HEK293 (cell line): ENCODE measurements around the gene PDYN.

Experiments
- CTCF ChIA-PET: fragments of 350-600 bp; formaldehyde crosslinking; extraction: SDS; loops from one replicate; lab custom pipeline; 2021; ENCODE audit warnings: antibody characterized with exemption; lab: Yijun Ruan, JAX
- POLR2A ChIA-PET: fragments of 300-600 bp; formaldehyde crosslinking; extraction: SDS; loops from one replicate; lab custom pipeline; 2020; ENCODE audit warnings: antibody characterized with exemption, inconsistent platforms; lab: Yijun Ruan, JAX
- H3K27ac ChIP-seq: fragments of 200-500 bp; sonication (Bioruptor generic); 2 replicates; pipeline ENCODE4 v1.5.1; 2014; ENCODE audit warnings: low read depth, low read length, control low read depth, inconsistent platforms; ENCODE audit errors: extremely low read depth
- H3K36me3 ChIP-seq, 2 experiments: fragments of 200-500 bp in 1 of 2; sonication (Bioruptor generic) in 1 of 2; 1 replicate in 1 of 2; 2 replicates in 1 of 2; pipeline ENCODE4 v1.5.1; 2014 to 2017; ENCODE audit warnings: inconsistent platforms in 2 of 2, low read length in 2 of 2; ENCODE audit not compliant: control insufficient read depth in 2 of 2, insufficient read depth in 1 of 2
- H3K4me1 ChIP-seq: fragments of 200-500 bp; sonication (Bioruptor generic); 2 replicates; pipeline ENCODE4 v1.5.1; 2014; ENCODE audit warnings: mild to moderate bottlenecking, low read length, inconsistent platforms; ENCODE audit not compliant: control insufficient read depth, insufficient read depth
- H3K4me3 ChIP-seq: 2 replicates; pipeline ENCODE4 v1.5.1; 2011; ENCODE audit warnings: low read depth, mild to moderate bottlenecking, control low read depth, low read length, moderate library complexity
- H3K9me3 ChIP-seq: fragments of 200-500 bp; sonication (Bioruptor generic); 2 replicates; pipeline ENCODE4 v1.5.1; 2014; ENCODE audit warnings: low read depth, low read length, inconsistent platforms; ENCODE audit not compliant: control insufficient read depth, insufficient read depth
- KLF10 ChIP-seq: fragments of 450-650 bp; IDR thresholded peaks from 2 replicates; pipeline ENCODE4 v1.5.1; 2018; ENCODE audit warnings: missing biosample characterization, mild to moderate bottlenecking, missing genetic modification characterization
- PRDM1 ChIP-seq: fragments of 450-650 bp; formaldehyde crosslinking; IDR thresholded peaks from 2 replicates; pipeline ENCODE4; 2016; ENCODE audit warnings: missing biosample characterization, missing genetic modification characterization
- PRDM2 ChIP-seq: fragments of 450-650 bp; formaldehyde crosslinking; IDR thresholded peaks from 2 replicates; pipeline ENCODE4 v1.5.1; 2016; ENCODE audit warnings: missing biosample characterization, missing genetic modification characterization, borderline replicate concordance
- SETDB1 ChIP-seq: IDR thresholded peaks from one replicate; pipeline ENCODE4 v1.6.1; 2017; ENCODE audit warnings: mild to moderate bottlenecking, low read length, moderate library complexity, mixed read lengths; ENCODE audit not compliant: insufficient read length
- TSHZ1 ChIP-seq: fragments of 450-650 bp; formaldehyde crosslinking; IDR thresholded peaks from 2 replicates; pipeline ENCODE4 v1.5.1; 2016; ENCODE audit warnings: missing biosample characterization, missing genetic modification characterization, borderline replicate concordance
- ZNF184 ChIP-seq: fragments of 450-650 bp; IDR thresholded peaks from 2 replicates; pipeline ENCODE4 v1.5.1; 2018; ENCODE audit warnings: missing biosample characterization, mild to moderate bottlenecking, missing genetic modification characterization
- ZNF19 ChIP-seq: fragments of 450-650 bp; formaldehyde crosslinking; IDR thresholded peaks from 2 replicates; pipeline ENCODE4; 2016; ENCODE audit warnings: missing biosample characterization, missing genetic modification characterization, low read depth
- ZNF302 ChIP-seq: fragments of 450-650 bp; formaldehyde crosslinking; IDR thresholded peaks from 2 replicates; pipeline ENCODE4 v1.5.1; 2016; ENCODE audit warnings: missing biosample characterization, missing genetic modification characterization, low read depth
- ZNF394 ChIP-seq: fragments of 450-650 bp; formaldehyde crosslinking; IDR thresholded peaks from 2 replicates; pipeline ENCODE4 v1.5.1; 2016; ENCODE audit warnings: missing biosample characterization, missing genetic modification characterization, mild to moderate bottlenecking, moderate library complexity, borderline replicate concordance
- ZNF501 ChIP-seq: fragments of 450-650 bp; formaldehyde crosslinking; IDR thresholded peaks from 2 replicates; pipeline ENCODE4 v1.5.1; 2016; ENCODE audit warnings: missing biosample characterization, missing genetic modification characterization
- ZNF776 ChIP-seq: fragments of 450-650 bp; formaldehyde crosslinking; IDR thresholded peaks from 2 replicates; pipeline ENCODE4 v1.5.0; 2017; ENCODE audit warnings: missing biosample characterization, missing genetic modification characterization, borderline replicate concordance
- TF ChIP-seq, protein P1 (sequence below): fragments of 450-650 bp; formaldehyde crosslinking; IDR thresholded peaks from 2 replicates; pipeline ENCODE4 v1.5.1; 2017; ENCODE audit warnings: missing biosample characterization, missing genetic modification characterization

The PDYN gene

GRCh38 chr20:2026514-2026913, 32.7 kb upstream of the PDYN start:
- Histone ChIP-seq H3K36me3 (no peaks in the 10 kb centered on the region), H3K4me1 (no peaks in the 10 kb centered on the region), H3K4me3 (no peak overlapping the region), H3K27ac (no peak overlapping the region), H3K9me3 (no peaks in the 10 kb centered on the region)
- ChIA-PET POLR2A (no interaction called here), CTCF (no interaction called here)
- no peak for TF ChIP-seq TSHZ1 (tag by site-specific recombination)
- peak; percentile 59 for TF ChIP-seq SETDB1

GRCh38 chr20:2026004-2026403, 32.1 kb upstream of the PDYN start:
- POLR2A ChIA-PET = no interaction called here
- no peak overlapping the region for H3K4me3 ChIP-seq
- no peaks in the 10 kb centered on the region for H3K36me3 ChIP-seq
- H3K4me1 ChIP-seq = no peaks in the 10 kb centered on the region
- no peak for TF ChIP-seq ZNF184
- TF ChIP-seq ZNF394 = no peak
- no peak for TF ChIP-seq PRDM1 (tag by site-specific recombination)
- no peak for TF ChIP-seq KLF10 (tag by site-specific recombination)
- no peak for TF ChIP-seq PRDM2 (tag by site-specific recombination)
- TF ChIP-seq ZNF501 (tag by site-specific recombination) = no peak
- no peak for TF ChIP-seq ZNF776 (tag by site-specific recombination)
- TF ChIP-seq, protein P1, sequence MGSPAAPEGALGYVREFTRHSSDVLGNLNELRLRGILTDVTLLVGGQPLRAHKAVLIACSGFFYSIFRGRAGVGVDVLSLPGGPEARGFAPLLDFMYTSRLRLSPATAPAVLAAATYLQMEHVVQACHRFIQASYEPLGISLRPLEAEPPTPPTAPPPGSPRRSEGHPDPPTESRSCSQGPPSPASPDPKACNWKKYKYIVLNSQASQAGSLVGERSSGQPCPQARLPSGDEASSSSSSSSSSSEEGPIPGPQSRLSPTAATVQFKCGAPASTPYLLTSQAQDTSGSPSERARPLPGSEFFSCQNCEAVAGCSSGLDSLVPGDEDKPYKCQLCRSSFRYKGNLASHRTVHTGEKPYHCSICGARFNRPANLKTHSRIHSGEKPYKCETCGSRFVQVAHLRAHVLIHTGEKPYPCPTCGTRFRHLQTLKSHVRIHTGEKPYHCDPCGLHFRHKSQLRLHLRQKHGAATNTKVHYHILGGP = no peak
- TF ChIP-seq ZNF302 (tag by site-specific recombination) = no peak
- no peak for TF ChIP-seq ZNF19 (tag by site-specific recombination)
- TF ChIP-seq, all 188 proteins: peak for 0
- no peak overlapping the region for H3K27ac ChIP-seq
- H3K9me3 ChIP-seq = no peaks in the 10 kb centered on the region
- CTCF ChIA-PET = interaction anchor here (0.6 to 1.3 kb wide), 2 partner anchors 19 to 425 kb away, joined by 4 to 10 read pairs; no protein-coding TSS in a partner anchor
